ENCODE measurements around the gene MFF. TPM values are rescaled to one million over a fixed set of nuclear protein-coding genes. Genes with fewer than 3 reads are reported as not detected.
"Not testable (repeated sequence)": the region's sequence is repeated elsewhere in the genome, so short reads cannot be mapped to it uniquely, and the experiment has no call there.

The MFF gene
- total RNA-seq, 1 experiment from 2014 or later = 68.2 TPM

DNA sequence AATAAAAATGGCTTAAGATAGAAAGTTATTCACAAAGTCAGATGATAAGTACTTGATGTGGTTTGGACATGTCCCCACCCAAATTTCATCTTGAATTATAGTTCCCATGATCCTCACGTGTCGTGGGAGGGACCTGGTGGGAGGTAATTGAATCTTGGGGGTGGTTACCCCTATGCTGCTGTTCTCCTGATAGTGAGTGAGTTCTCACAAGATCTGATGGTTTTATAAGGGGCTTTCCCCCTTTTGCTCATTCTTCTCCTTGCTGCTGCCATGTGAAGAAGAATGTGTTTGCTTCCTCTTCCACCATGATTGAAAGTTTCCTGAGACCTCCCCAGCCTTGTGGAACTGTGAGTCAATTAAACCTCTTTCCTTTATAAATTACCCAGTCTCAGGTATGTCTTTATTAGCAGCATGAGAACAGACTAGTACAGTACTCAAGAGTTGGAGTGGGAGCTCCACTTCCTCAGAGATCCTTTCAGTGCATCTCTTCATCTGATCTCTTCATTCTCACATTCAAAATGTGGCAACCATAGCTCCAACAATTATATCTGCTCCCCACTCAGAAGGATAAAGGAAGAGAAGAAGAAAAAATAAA, 57.3 kb downstream of the MFF start:
- H3K9me3 ChIP-seq (ENCODE audit: control insufficient read depth in 1 of 2, insufficient read depth in 1 of 2, low read depth in 1 of 2, low read length in 2 of 2); intact Hi-C loops (cut with micrococcal nuclease); H3K4me3 ChIP-seq (replicated peaks in 1 of 2; ENCODE audit: low read depth in 1 of 2, low read length in 2 of 2); H3K4me1 ChIP-seq (ENCODE audit: control insufficient read depth in 1 of 2, insufficient read depth in 2 of 2, low read length in 2 of 2); H3K9me2 ChIP-seq (ENCODE audit: insufficient read depth); CTCF ChIA-PET; POLR2A ChIA-PET; H4K20me1 ChIP-seq (ENCODE audit: insufficient read depth); H3K36me3 ChIP-seq (ENCODE audit: control insufficient read depth in 1 of 2, insufficient read depth in 2 of 2, low read length in 2 of 2); H3K27me3 ChIP-seq (ENCODE audit: insufficient read depth, low read length); H3K79me2 ChIP-seq (ENCODE audit: insufficient read depth, low read length); RAD21 ChIA-PET (ENCODE audit: low non-redundant PET in 1 of 2, low total read pairs in 2 of 2, uncharacterized antibody in 2 of 2, unreplicated experiment in 2 of 2); H3K9ac ChIP-seq (ENCODE audit: low read length); H3K4me2 ChIP-seq (ENCODE audit: low read length); H2AFZ ChIP-seq (ENCODE audit: low read depth, low read length, poor library complexity, severe bottlenecking); BruUV-seq (replicated peaks); DNase-seq (ENCODE audit: low read depth, low spot score); H3K27ac ChIP-seq (ENCODE audit: low read depth, low read length); ATAC-seq: not testable (repeated sequence)

DNA sequence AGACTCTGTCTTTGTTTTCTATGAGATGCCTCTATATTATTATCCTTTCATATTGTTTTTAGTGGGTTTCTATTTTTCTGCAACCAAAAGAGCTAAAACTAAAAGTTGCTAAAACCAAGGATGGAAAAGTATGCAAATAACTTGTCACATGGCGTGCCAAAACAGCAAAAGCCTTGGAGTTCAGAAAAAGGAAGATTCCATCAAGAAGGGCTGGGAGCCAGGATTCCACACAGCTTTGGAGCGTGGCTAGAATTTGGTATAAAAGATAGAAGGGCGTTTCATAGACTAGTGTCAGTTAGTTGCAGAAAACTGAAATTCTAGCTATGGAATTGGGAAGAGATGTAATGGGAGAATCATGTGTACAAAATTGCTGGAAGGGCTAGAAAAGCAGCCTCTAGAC, 58.6 kb downstream of the MFF start:
- TF ChIP-seq CBX3 (IDR thresholded peaks at IDR 0.05; ENCODE audit: low read depth) (no peak), FOSL1 (IDR thresholded peaks at IDR 0.05; ENCODE audit: low read depth) (no peak), EZH2phosphoT487 (IDR thresholded peaks at IDR 0.05; ENCODE audit: borderline replicate concordance) (no peak)
- TF ChIP-seq, protein P1, sequence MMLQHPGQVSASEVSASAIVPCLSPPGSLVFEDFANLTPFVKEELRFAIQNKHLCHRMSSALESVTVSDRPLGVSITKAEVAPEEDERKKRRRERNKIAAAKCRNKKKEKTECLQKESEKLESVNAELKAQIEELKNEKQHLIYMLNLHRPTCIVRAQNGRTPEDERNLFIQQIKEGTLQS (IDR thresholded peaks at IDR 0.05) = no peak
- TF ChIP-seq, protein P2, sequence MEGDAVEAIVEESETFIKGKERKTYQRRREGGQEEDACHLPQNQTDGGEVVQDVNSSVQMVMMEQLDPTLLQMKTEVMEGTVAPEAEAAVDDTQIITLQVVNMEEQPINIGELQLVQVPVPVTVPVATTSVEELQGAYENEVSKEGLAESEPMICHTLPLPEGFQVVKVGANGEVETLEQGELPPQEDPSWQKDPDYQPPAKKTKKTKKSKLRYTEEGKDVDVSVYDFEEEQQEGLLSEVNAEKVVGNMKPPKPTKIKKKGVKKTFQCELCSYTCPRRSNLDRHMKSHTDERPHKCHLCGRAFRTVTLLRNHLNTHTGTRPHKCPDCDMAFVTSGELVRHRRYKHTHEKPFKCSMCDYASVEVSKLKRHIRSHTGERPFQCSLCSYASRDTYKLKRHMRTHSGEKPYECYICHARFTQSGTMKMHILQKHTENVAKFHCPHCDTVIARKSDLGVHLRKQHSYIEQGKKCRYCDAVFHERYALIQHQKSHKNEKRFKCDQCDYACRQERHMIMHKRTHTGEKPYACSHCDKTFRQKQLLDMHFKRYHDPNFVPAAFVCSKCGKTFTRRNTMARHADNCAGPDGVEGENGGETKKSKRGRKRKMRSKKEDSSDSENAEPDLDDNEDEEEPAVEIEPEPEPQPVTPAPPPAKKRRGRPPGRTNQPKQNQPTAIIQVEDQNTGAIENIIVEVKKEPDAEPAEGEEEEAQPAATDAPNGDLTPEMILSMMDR (IDR thresholded peaks at IDR 0.05 in 2 of 3, conservative IDR thresholded peaks at IDR 0.05 in 1 of 3; ENCODE audit: borderline replicate concordance in 1 of 3, insufficient read depth in 1 of 3, low read depth in 2 of 3, low read length in 2 of 3) = no peak
- ChIA-PET CTCF (no interaction called here), POLR2A (no interaction called here), RAD21 (ENCODE audit: low non-redundant PET in 1 of 2, low total read pairs in 2 of 2, uncharacterized antibody in 2 of 2, unreplicated experiment in 2 of 2) (no interaction called here)
- intact Hi-C loops (cut with micrococcal nuclease) = no loop called here
- no peak overlapping the region for H3K4me2 ChIP-seq (ENCODE audit: low read length)
- ATAC-seq (no peak), DNase-seq (ENCODE audit: low read depth, low spot score) (no peak)
- H3K9me3 ChIP-seq (ENCODE audit: control insufficient read depth in 1 of 2, insufficient read depth in 1 of 2, low read depth in 1 of 2, low read length in 2 of 2) = no peaks in the 10 kb centered on the region
- H3K9ac ChIP-seq (ENCODE audit: low read length) = no peak overlapping the region
- no peaks in the 10 kb centered on the region for H3K27me3 ChIP-seq (ENCODE audit: insufficient read depth, low read length)
- no peaks in the 10 kb centered on the region for H3K79me2 ChIP-seq (ENCODE audit: insufficient read depth, low read length)
- H3K27ac ChIP-seq (ENCODE audit: low read depth, low read length) = no peak overlapping the region
- H3K4me1 ChIP-seq (ENCODE audit: control insufficient read depth in 1 of 2, insufficient read depth in 2 of 2, low read length in 2 of 2) = no peaks in the 10 kb centered on the region
- H3K9me2 ChIP-seq (ENCODE audit: insufficient read depth) = no peaks in the 10 kb centered on the region
- H3K4me3 ChIP-seq (replicated peaks in 1 of 2; ENCODE audit: low read depth in 1 of 2, low read length in 2 of 2) = no peak overlapping the region
- no peaks in the 10 kb centered on the region for H4K20me1 ChIP-seq (ENCODE audit: insufficient read depth)
- no peak overlapping the region for H2AFZ ChIP-seq (ENCODE audit: low read depth, low read length, poor library complexity, severe bottlenecking)
- BruUV-seq (replicated peaks) = no TSS peak
- H3K36me3 ChIP-seq (ENCODE audit: control insufficient read depth in 1 of 2, insufficient read depth in 2 of 2, low read length in 2 of 2) = no peaks in the 10 kb centered on the region

Measured in HCT116 (cell line).